Breast epithelium (tissue), 4 donors: ENCODE measurements around the gene NEURL3. TPM values are rescaled to one million over a fixed set of nuclear protein-coding genes. Genes with fewer than 3 reads are reported as not detected.

Source experiments
- DNase-seq, 2 donors: peaks; one replicate each; pipeline ENCODE4 v3.0.0-alpha.2; 2019; ENCODE audit warnings: low spot score in 2 of 2
- H3K27ac ChIP-seq, 2 donors: fragments of 200-600 bp; sonication (generic) in 1 of 2; one replicate each; pipeline ENCODE4 v1.5.1; 2016 to 2019; ENCODE audit warnings: mild to moderate bottlenecking in 1 of 2
- H3K27me3 ChIP-seq, 2 donors: fragments of 200-600 bp; sonication (generic) in 1 of 2; one replicate each; pipeline versions ENCODE4 v1.5.1 to v1.6.0; 2017 to 2019; ENCODE audit warnings: control low read depth in 1 of 2, mild to moderate bottlenecking in 1 of 2
- H3K36me3 ChIP-seq: fragments of 200-600 bp; one replicate; pipeline ENCODE4 v1.5.1; 2019
- H3K4me1 ChIP-seq, 2 donors: fragments of 200-600 bp; sonication (generic); one replicate each; pipeline ENCODE4 v1.5.1; 2016 to 2019; ENCODE audit warnings: control low read depth in 1 of 2
- H3K4me3 ChIP-seq, 3 donors: fragments of 200-600 bp; sonication (generic); 1 replicate in 2 of 3; 2 replicates in 1 of 3; pipeline ENCODE4 v1.5.1; 2016 to 2019; ENCODE audit warnings: mild to moderate bottlenecking in 3 of 3, moderate library complexity in 2 of 3
- H3K9me3 ChIP-seq, 2 donors: fragments of 200-600 bp; sonication (generic) in 1 of 2; one replicate each; pipeline ENCODE4 v1.5.1; 2016 to 2019; ENCODE audit warnings: control low read depth in 1 of 2
- POLR2A ChIP-seq: fragments of 450-650 bp; IDR thresholded peaks from one replicate; pipeline ENCODE4 v1.6.1; 2016; ENCODE audit warnings: antibody characterized with exemption, mild to moderate bottlenecking, moderate library complexity
- POLR2AphosphoS5 ChIP-seq, 3 donors: sonication (generic); formaldehyde crosslinking; IDR thresholded peaks; one replicate each; pipeline ENCODE4 v1.6.1; 2017; ENCODE audit warnings: antibody characterized with exemption in 3 of 3
- intact Hi-C: fragments of 100-400 bp; cut with DNase I; formaldehyde crosslinking; loops from one replicate; pipeline ENCODE4 v1.15.1; 2023; ENCODE audit warnings: low total_unique reads
- total RNA-seq, 3 donors: library from RNA; depleted of rRNA; stranded (reverse); fragments of >200 nt; gene quantifications; one replicate each; pipeline ENCODE4 v1.1.0, GENCODE V29; 2016
- TF ChIP-seq, protein P1 (sequence below), 3 donors: fragments of 450-650 bp; IDR thresholded peaks; one replicate each; pipeline ENCODE4 v1.5.1; 2016 to 2017; ENCODE audit warnings: antibody characterized with exemption in 3 of 3, mild to moderate bottlenecking in 3 of 3, moderate library complexity in 3 of 3

Gene NEURL3
- total RNA-seq, 3 donors from 2014 or later: 4.3 to 6.1 TPM; not detected in 1

DNA sequence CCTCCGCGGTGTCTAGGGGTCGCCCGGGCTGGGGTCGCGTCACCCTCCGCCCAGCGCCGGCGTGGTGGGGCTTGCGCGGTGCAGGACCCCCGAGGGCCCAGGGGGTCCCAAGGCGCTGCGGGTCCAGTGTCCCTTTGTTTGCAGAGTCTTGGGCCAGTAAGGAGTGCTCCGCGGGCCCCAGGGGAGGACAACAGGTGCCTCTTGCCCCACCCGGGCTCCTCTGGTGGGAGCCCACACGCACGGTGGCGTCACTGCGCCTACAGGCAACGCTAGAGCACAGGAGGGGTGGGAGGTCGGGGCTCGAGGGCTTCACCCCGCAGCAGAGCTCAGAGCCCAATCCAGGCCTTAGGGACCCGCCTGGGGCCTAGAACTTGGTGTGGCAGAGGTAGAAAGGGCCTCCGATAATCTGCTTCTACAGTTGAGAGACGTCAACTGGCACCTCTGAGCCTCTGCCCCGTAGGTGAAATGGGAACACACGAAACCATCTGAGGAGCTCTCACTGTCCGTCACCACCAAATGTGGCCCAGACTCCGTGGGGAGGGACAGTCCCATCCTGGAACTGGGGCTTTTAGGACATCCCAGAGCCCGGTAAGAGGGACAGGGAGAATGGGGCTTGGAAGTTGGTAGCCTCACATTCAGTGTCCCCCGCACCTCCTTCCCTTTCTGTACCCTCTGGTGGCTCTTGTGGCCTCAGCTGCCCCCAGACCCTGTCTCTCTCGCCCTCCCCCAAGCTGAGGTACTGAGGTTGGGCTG is 32.8 kb upstream of the NEURL3 start:
- intact Hi-C loops: no loop called here
- H3K36me3 ChIP-seq: no peaks in the 10 kb centered on the region
- peak overlapping the region; percentile 70 to 99 (median 81) for H3K4me3 ChIP-seq
- H3K4me1 ChIP-seq: peaks cover 29 to 35% of the 10 kb centered on the region in 2 donors
- H3K27ac ChIP-seq: peak overlapping the region; percentile 95 to 99
- H3K27me3 ChIP-seq: no peaks in the 10 kb centered on the region
- no peaks in the 10 kb centered on the region for H3K9me3 ChIP-seq
- no peak for TF ChIP-seq POLR2A
- TF ChIP-seq, protein P1, sequence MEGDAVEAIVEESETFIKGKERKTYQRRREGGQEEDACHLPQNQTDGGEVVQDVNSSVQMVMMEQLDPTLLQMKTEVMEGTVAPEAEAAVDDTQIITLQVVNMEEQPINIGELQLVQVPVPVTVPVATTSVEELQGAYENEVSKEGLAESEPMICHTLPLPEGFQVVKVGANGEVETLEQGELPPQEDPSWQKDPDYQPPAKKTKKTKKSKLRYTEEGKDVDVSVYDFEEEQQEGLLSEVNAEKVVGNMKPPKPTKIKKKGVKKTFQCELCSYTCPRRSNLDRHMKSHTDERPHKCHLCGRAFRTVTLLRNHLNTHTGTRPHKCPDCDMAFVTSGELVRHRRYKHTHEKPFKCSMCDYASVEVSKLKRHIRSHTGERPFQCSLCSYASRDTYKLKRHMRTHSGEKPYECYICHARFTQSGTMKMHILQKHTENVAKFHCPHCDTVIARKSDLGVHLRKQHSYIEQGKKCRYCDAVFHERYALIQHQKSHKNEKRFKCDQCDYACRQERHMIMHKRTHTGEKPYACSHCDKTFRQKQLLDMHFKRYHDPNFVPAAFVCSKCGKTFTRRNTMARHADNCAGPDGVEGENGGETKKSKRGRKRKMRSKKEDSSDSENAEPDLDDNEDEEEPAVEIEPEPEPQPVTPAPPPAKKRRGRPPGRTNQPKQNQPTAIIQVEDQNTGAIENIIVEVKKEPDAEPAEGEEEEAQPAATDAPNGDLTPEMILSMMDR (IDR thresholded peaks at IDR 0.05): no peak
- no peak for TF ChIP-seq POLR2AphosphoS5 (IDR thresholded peaks at IDR 0.05)
- DNase-seq: no peak

DNA sequence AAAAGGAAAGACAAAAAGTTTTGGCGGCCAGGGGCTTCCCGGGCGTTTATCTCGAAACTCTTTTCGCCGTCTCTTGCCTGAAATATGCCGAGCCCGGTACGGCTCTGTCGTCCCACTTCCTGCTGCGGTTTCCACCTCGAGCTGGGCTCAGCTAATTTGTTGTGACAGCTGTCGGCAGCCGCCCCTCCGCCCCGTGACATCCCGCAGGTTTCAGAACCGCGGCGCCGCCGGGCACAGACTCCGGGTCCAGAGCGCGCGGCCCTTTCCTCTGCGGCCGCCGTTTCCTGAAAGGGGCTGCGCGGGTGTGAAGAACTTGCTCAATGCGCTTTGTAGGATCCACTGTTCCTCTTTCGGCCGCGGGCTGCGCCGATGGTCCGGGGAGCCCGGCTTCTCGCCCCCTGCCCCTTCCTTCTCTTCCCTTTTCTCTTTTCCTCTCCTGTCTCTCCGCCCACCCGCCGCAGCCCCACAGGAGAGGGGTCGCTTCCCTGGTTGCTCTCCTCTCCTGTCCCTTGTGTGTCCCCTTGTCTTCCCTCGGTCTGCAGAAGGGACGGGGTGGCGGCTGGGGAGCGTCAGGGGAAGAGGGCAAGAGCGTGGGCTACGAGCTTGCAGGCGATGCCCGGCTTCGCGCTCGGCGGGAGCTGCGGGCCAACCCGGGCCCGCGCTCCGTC is 32.0 kb upstream of the NEURL3 start:
- Histone ChIP-seq H3K27me3 (no peaks in the 10 kb centered on the region), H3K9me3 (no peaks in the 10 kb centered on the region), H3K4me1 (peaks cover 35 to 42% of the 10 kb centered on the region in 2 donors), H3K4me3 (peak overlapping the region; percentile 70 to 99 (median 81)), H3K36me3 (no peaks in the 10 kb centered on the region), H3K27ac (peak overlapping the region; percentile 95 to 99)
- intact Hi-C loops: no loop called here
- DNase-seq: peak in 1 of 2 donors; percentile 63
- no peak for TF ChIP-seq POLR2A
- TF ChIP-seq, protein P1 (IDR thresholded peaks at IDR 0.05): no peak
- no peak for TF ChIP-seq POLR2AphosphoS5 (IDR thresholded peaks at IDR 0.05)

GRCh38 chr2:96536445-96537065 is 31.4 kb upstream of the NEURL3 start, which contains the start of gene ARID5A:
Gene ARID5A, plus strand, starts transcription at chr2:96536752. Its CDS starts 75 bp downstream, at chr2:96536827.
- H3K9me3 ChIP-seq: no peaks in the 10 kb centered on the region
- peaks cover 38 to 44% of the 10 kb centered on the region in 2 donors for H3K4me1 ChIP-seq
- DNase-seq: peak; percentile 92 to 95
- H3K27me3 ChIP-seq: no peaks in the 10 kb centered on the region
- H3K27ac ChIP-seq: peak within 1 kb of the TSS; percentile 95 to 99
- intact Hi-C loops: no loop called here
- peak within 1 kb of the TSS; percentile 70 to 99 (median 81) for H3K4me3 ChIP-seq
- TF ChIP-seq POLR2AphosphoS5 (IDR thresholded peaks at IDR 0.05) (peak; percentile 42 to 87 (median 64)), POLR2A (peak; percentile 53)
- TF ChIP-seq, protein P1 (IDR thresholded peaks at IDR 0.05): peak; percentile 68 to 78 (median 69)
- no peaks in the 10 kb centered on the region for H3K36me3 ChIP-seq

GRCh38 chr2:96535331-96535730 is 30.2 kb upstream of the NEURL3 start:
- TF ChIP-seq, protein P1 (IDR thresholded peaks at IDR 0.05): no peak
- TF ChIP-seq POLR2A (no peak), POLR2AphosphoS5 (IDR thresholded peaks at IDR 0.05) (no peak)

More at GRCh38 chr2:96535331-96535730, 30.2 kb upstream of the NEURL3 start:
- Histone ChIP-seq H3K9me3 (no peaks in the 10 kb centered on the region), H3K27me3 (no peaks in the 10 kb centered on the region), H3K4me3 (peak overlapping the region in 1 of 3 donors; percentile 36), H3K27ac (peak overlapping the region; percentile 95 to 98), H3K4me1 (peaks cover 42 to 49% of the 10 kb centered on the region in 2 donors), H3K36me3 (no peaks in the 10 kb centered on the region)
- intact Hi-C loops: no loop called here
- no peak for DNase-seq
